Measurements from ENCODE around the gene JPT2.

The JPT2 gene

GRCh38 chr16:1726661-1727502, 48.8 kb downstream of the JPT2 start:
- TF ChIP-seq, protein P1, sequence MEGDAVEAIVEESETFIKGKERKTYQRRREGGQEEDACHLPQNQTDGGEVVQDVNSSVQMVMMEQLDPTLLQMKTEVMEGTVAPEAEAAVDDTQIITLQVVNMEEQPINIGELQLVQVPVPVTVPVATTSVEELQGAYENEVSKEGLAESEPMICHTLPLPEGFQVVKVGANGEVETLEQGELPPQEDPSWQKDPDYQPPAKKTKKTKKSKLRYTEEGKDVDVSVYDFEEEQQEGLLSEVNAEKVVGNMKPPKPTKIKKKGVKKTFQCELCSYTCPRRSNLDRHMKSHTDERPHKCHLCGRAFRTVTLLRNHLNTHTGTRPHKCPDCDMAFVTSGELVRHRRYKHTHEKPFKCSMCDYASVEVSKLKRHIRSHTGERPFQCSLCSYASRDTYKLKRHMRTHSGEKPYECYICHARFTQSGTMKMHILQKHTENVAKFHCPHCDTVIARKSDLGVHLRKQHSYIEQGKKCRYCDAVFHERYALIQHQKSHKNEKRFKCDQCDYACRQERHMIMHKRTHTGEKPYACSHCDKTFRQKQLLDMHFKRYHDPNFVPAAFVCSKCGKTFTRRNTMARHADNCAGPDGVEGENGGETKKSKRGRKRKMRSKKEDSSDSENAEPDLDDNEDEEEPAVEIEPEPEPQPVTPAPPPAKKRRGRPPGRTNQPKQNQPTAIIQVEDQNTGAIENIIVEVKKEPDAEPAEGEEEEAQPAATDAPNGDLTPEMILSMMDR (conservative IDR thresholded peaks at IDR 0.05; ENCODE audit: low read depth, low read length) = no peak
- H3K4me3 ChIP-seq (ENCODE audit: low read length) = no peak overlapping the region
- DNase-seq (ENCODE audit: low read depth) = no peak

- TF ChIP-seq, protein P1 (conservative IDR thresholded peaks at IDR 0.05; ENCODE audit: low read depth, low read length) = no peak
- DNase-seq (ENCODE audit: low read depth) = no peak
- H3K4me3 ChIP-seq (ENCODE audit: low read length) = no peak overlapping the region
These were observed 49.9 kb downstream of the JPT2 start for GRCh38 chr16:1727651-1728624.

GRCh38 chr16:1729026-1729425, 50.9 kb downstream of the JPT2 start:
- TF ChIP-seq, protein P1 (conservative IDR thresholded peaks at IDR 0.05; ENCODE audit: low read depth, low read length) = no peak
- no peak for DNase-seq (ENCODE audit: low read depth)

DNA sequence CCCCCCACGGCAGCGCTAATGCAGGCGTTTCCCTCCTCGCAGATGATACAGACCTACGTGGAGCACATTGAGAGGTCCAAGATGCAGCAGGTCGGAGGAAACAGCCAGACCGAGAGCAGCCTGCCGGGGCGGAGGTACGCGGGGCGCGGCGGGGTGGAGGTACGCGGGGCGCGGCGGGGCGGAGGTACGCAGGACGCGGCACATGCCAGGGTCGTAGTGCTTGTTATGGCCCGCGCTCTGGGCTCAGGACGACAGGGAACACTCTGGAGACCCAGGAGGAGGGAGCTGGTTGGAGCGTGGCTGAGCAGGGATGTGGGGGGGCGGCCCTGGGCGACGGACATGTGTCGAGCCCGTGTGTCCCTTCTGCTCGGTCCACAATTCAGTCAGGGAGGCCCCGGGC, 51.4 kb downstream of the JPT2 start:
- TF ChIP-seq, protein P1 (conservative IDR thresholded peaks at IDR 0.05; ENCODE audit: low read depth, low read length) = no peak
- no peak for DNase-seq (ENCODE audit: low read depth)
- H3K4me3 ChIP-seq (ENCODE audit: low read length) = no peak overlapping the region

More at GRCh38 chr16:1729026-1729425, 50.9 kb downstream of the JPT2 start:
- no peak overlapping the region for H3K4me3 ChIP-seq (ENCODE audit: low read length)

- no peak overlapping the region for H3K4me3 ChIP-seq (ENCODE audit: low read length)
- TF ChIP-seq, protein P1 (conservative IDR thresholded peaks at IDR 0.05; ENCODE audit: low read depth, low read length) = no peak
- no peak for DNase-seq (ENCODE audit: low read depth)
These were observed 53.0 kb downstream of the JPT2 start for GRCh38 chr16:1731073-1731472.

GRCh38 chr16:1731603-1732002, 53.5 kb downstream of the JPT2 start:
- TF ChIP-seq, protein P1 (conservative IDR thresholded peaks at IDR 0.05; ENCODE audit: low read depth, low read length) = no peak
- no peak for DNase-seq (ENCODE audit: low read depth)
- no peak overlapping the region for H3K4me3 ChIP-seq (ENCODE audit: low read length)

Measured in retinal pigment epithelial cell (primary cell).